IPS-20b (cell line): Measurements from ENCODE around the gene ALG9.
"Not testable (repeated sequence)": the region's sequence is repeated elsewhere in the genome, so short reads cannot be mapped to it uniquely, and the experiment has no call there.

Experiments used
- H3K27ac ChIP-seq: one replicate; pipeline ENCODE4 v1.5.1; 2013; ENCODE audit warnings: low read length
- H3K27me3 ChIP-seq: 2 replicates; pipeline ENCODE4 v1.6.1; 2013; ENCODE audit warnings: mild to moderate bottlenecking, low read length, inconsistent platforms; ENCODE audit not compliant: insufficient read depth
- H3K36me3 ChIP-seq: 2 replicates; pipeline ENCODE4 v1.6.1; 2013; ENCODE audit warnings: low read depth, mild to moderate bottlenecking, inconsistent platforms, low read length, moderate library complexity; ENCODE audit not compliant: insufficient read depth
- H3K4me1 ChIP-seq: 2 replicates; pipeline ENCODE4 v1.6.1; 2013; ENCODE audit warnings: mild to moderate bottlenecking, control low read depth, inconsistent platforms, low read length, moderate library complexity; ENCODE audit not compliant: insufficient read depth
- H3K4me3 ChIP-seq: 2 replicates; pipeline ENCODE4 v1.5.1; 2013; ENCODE audit warnings: mild to moderate bottlenecking, low read length, inconsistent platforms
- H3K9ac ChIP-seq: 2 replicates; pipeline ENCODE4 v1.6.1; 2013; ENCODE audit warnings: low read depth, mild to moderate bottlenecking, inconsistent platforms, low read length, moderate library complexity
- H3K9me3 ChIP-seq: 2 replicates; pipeline ENCODE4 v1.6.1; 2013; ENCODE audit warnings: mild to moderate bottlenecking, low read depth, low read length, inconsistent platforms; ENCODE audit not compliant: insufficient read depth

Gene ALG9

DNA sequence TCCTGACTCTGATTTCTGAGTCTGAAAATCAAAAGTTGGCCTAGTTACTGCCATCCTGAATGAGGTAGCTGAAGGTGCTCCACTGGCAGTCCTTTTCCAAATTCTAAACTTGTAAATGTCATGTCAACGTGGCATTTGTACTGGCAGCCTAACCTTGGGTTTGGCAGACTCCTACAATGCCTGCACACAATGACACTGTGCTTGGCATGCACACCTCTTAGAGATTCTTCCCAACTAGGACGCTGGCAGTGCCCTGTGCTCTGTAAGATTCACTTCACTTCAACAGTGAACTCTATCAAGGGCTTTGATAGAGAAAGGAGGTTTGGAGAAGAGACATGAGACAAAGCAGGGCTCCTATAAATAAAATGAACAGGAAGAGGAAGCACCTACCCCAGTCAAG is 83.3 kb downstream of the ALG9 start:
- H3K9me3 ChIP-seq, result no peaks in the 10 kb centered on the region
- H3K4me1 ChIP-seq, result no peaks in the 10 kb centered on the region
- H3K4me3 ChIP-seq, result no peak overlapping the region
- H3K36me3 ChIP-seq, result peaks cover 12% of the 10 kb centered on the region; the same call in 1 of the 2 replicates
- H3K27me3 ChIP-seq, result no peaks in the 10 kb centered on the region
- no peak overlapping the region for H3K9ac ChIP-seq
- no peak overlapping the region for H3K27ac ChIP-seq

DNA sequence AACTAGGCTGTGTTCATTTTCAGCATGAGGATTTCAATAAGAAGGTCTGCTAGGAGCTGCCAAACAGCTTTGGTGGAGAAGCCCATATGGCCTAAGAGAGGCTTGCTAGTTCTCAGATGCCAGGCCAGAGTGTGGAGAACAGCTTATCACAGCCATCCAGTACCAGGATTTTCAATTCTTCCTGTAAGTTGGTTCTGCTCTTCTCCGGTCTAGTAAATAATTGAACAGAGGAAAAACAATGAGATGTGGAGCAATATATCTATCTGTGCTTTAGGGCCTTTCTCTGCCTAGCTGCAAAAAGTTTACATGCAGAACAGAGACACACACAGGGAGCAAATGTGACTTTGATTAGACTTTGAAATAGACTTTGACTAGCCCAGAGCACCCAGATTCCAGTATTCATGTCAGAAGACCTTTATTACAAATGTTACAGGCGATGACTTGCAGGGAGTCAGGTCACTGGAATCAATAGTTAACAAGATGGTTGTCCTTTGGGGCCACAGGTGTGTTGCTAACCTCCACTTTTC is 85.4 kb downstream of the ALG9 start:
- no peak overlapping the region for H3K4me3 ChIP-seq
- peaks cover 12% of the 10 kb centered on the region; the same call in 1 of the 2 replicates for H3K36me3 ChIP-seq
- H3K9ac ChIP-seq, result no peak overlapping the region
- no peaks in the 10 kb centered on the region for H3K4me1 ChIP-seq
- H3K27me3 ChIP-seq, result no peaks in the 10 kb centered on the region
- H3K27ac ChIP-seq, result no peak overlapping the region
- H3K9me3 ChIP-seq, result no peaks in the 10 kb centered on the region

DNA sequence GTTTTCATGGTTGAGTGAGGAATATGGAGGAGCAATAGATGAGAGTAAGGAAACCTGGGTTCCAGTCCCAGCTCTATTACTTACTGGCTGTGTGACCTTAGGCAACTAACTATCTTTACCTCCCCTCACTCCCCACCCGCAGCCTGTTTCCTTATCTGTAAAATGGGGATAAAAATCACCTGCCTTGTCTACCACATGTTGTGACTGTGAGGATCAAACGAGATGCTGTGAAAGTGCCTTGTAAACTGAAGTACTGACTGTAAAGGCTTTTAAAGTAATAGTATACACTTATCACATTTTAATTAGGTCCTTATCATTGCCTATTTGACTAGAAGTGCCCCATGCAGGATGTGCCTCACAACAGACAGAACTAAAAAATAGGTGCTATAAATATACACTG is 86.3 kb downstream of the ALG9 start:
- no peak overlapping the region for H3K27ac ChIP-seq
- H3K9me3 ChIP-seq, result no peaks in the 10 kb centered on the region
- H3K36me3 ChIP-seq, result peaks cover 12% of the 10 kb centered on the region; the same call in 1 of the 2 replicates
- no peak overlapping the region for H3K4me3 ChIP-seq
- no peaks in the 10 kb centered on the region for H3K27me3 ChIP-seq
- no peaks in the 10 kb centered on the region for H3K4me1 ChIP-seq
- no peak overlapping the region for H3K9ac ChIP-seq

DNA sequence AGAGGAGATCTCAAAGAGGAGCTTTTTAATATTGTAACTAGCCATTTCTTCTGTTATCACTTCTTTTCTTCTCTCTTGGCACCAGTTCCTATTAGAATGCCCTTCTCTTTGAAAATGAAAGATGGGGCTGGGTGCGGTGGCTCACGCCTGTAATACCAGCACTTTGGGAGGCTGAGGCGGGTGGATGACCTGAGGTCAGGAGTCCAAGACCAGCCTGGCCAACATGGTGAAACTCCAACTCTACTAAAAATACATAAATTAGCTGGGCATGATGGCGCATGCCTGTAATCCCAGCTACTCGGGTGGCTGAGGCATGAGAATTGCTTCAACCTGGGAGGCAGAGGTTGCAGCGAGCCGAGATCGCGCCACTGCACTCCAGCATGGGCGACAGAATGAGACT is 87.1 kb downstream of the ALG9 start:
- not testable (repeated sequence) for H3K4me1 ChIP-seq, H3K4me3 ChIP-seq, H3K9me3 ChIP-seq, H3K9ac ChIP-seq, H3K27ac ChIP-seq, H3K27me3 ChIP-seq
- peaks cover 12% of the 10 kb centered on the region; the same call in 1 of the 2 replicates for H3K36me3 ChIP-seq

DNA sequence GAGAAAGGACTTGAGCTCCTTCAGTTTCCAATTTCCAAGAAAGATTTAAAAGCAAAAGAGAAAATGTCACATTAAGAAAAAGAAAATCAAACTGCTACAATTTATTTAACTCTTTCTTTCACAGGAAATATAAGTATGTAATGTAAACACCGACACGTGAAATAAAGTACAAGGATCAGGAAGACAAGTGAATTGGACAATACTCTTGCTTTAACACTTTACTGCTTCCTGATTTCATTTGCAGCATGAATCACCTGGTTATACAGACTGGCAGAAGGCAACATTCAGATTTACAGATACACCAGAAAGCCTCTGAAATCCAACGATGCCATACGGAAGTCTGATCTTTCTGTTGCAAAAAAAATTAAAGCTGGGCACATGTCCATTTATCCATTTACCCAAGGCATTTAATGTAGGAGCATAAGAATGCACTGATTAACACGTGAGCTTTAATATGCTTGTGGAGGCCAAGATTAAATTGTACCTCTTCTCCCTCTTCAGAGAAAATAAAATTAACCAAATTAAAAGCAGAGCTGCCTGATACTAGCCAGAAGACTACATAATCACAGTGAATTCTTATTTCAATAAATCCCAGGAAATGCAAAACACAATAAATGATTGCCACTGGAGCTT is 89.2 kb downstream of the ALG9 start:
- no peaks in the 10 kb centered on the region for H3K9me3 ChIP-seq
- H3K9ac ChIP-seq, result no peak overlapping the region
- H3K27ac ChIP-seq, result no peak overlapping the region
- H3K27me3 ChIP-seq, result no peaks in the 10 kb centered on the region
- H3K4me1 ChIP-seq, result no peaks in the 10 kb centered on the region
- H3K4me3 ChIP-seq, result no peak overlapping the region
- peaks cover 12% of the 10 kb centered on the region; the same call in 1 of the 2 replicates for H3K36me3 ChIP-seq

DNA sequence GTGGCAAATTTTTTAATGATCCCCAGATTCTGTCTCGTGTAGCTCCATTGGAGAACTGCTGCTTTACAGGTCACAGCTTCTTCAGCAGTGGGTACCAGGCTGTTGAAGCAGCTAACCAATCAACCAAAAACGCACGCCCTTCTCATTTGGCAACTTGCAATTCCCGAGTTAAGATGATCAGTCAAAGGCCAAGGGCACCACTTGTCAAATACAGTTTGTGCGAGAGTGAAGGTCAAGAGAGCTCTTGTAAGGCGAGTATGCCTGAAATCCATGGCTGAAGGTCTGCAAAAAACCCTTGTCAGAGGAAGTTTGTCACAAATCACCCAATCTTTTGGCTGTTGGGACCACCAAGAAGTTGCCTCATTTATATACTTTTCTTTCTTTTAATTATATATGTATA is 92.3 kb downstream of the ALG9 start:
- no peaks in the 10 kb centered on the region for H3K4me1 ChIP-seq
- no peaks in the 10 kb centered on the region for H3K36me3 ChIP-seq
- no peaks in the 10 kb centered on the region for H3K9me3 ChIP-seq
- no peak overlapping the region for H3K9ac ChIP-seq
- H3K27ac ChIP-seq, result no peak overlapping the region
- H3K27me3 ChIP-seq, result no peaks in the 10 kb centered on the region
- no peak overlapping the region for H3K4me3 ChIP-seq

DNA sequence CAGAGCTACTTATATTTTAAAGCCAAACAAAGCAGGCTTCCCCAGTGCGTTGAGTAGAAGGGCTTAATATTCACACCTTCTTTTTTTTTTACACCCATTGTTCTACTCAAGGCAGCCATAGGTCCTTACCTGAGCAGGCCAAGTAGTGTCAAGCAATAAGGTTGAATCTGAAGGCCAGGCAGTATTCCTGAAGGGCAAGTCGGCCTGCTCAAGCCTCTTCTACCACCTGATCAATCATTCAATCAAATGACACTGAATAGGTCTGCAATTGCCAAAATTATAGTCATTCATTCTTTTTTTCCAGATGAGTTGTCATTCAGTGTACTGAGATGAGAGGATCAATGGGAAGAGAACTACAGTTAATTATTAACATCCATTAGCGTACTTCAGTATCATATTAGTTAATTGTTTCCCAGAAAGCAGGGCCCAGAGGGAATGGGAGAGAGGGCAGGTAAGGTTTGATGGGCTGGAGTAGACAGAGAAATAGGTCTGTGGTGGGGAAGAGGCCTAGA is 93.3 kb downstream of the ALG9 start:
- Histone ChIP-seq H3K9me3 (no peaks in the 10 kb centered on the region), H3K4me3 (no peak overlapping the region), H3K36me3 (no peaks in the 10 kb centered on the region), H3K27ac (no peak overlapping the region), H3K9ac (no peak overlapping the region), H3K4me1 (no peaks in the 10 kb centered on the region), H3K27me3 (no peaks in the 10 kb centered on the region)

DNA sequence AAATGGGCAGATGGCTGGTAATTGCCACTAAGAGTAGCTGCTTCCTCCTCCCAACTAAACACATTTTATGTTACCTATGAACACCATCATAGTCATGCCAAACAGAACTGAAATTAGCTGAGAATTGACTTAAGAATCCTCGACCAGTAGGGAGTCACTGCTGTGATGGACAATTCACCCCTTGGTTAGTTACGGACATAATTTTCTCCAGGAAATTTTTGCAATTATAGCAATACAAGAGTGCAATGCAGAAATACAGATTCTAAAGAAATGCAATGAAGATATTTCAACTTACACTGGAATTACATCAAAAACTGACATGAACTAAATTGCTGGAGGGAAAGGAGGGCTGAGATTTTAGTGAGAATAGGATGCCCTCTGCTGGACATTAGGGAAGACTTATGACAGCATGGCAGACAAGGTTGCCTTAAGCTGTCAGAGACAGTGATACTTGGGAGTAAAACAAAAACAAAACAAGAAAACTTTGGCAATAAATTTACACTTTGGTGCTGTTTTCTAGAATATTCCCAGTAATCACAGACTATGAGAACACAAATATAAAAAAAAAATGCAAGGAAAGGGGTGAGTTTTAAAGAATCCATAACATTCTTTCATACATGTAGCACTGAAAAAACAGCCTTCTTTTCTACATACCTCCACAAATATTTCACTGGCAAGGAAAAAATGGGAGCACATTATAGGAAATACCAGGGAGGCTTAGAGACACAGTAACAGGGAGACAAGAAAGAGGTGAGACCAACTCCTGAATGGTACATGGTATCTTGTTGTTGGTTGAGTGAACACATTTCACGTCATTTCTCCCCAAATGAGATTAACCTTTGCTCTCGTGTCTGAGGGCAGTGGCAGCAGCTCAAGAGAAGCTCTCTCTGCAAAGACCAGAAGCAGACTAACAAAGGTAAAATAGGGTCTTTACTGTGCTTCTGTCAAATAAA is 94.0 kb downstream of the ALG9 start:
- Histone ChIP-seq H3K9ac (no peak overlapping the region), H3K36me3 (no peaks in the 10 kb centered on the region), H3K4me1 (no peaks in the 10 kb centered on the region), H3K4me3 (no peak overlapping the region), H3K27me3 (no peaks in the 10 kb centered on the region), H3K27ac (no peak overlapping the region), H3K9me3 (no peaks in the 10 kb centered on the region)

DNA sequence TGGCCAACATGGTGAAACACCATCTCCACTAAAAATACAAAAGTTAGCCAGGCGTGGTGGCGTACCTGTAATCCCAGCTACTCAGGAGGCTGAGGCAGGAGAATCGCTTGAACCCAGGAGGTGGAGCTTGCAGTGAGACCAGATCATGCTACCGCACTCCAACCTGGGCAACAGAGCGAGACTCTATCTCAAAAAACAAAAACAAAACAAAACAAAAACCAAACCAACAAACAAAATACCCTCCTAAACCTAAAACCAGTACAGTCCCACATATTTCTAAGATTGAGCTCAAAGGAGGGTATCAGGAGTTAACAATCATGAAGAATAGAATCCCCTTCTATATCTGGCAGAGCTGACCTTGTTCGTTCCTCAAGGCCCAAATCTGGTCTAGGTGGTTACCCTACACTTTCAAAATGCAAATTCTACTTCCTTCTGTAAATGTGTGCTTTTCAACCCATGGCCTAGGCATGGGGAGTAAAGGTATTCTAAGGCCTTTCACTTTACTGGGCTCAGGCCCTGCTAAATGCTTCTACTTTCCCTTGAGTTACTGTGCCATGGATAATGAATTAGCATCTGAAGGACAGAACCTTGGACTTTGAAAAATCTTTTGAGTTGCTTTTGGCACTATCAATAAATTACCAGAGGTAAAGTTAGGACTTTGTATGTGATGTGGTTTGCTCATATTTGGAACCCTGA is 94.8 kb downstream of the ALG9 start:
- H3K9ac ChIP-seq, result no peak overlapping the region
- no peaks in the 10 kb centered on the region for H3K9me3 ChIP-seq
- H3K4me1 ChIP-seq, result no peaks in the 10 kb centered on the region
- no peak overlapping the region for H3K4me3 ChIP-seq
- H3K36me3 ChIP-seq, result no peaks in the 10 kb centered on the region
- H3K27me3 ChIP-seq, result no peaks in the 10 kb centered on the region
- no peak overlapping the region for H3K27ac ChIP-seq

DNA sequence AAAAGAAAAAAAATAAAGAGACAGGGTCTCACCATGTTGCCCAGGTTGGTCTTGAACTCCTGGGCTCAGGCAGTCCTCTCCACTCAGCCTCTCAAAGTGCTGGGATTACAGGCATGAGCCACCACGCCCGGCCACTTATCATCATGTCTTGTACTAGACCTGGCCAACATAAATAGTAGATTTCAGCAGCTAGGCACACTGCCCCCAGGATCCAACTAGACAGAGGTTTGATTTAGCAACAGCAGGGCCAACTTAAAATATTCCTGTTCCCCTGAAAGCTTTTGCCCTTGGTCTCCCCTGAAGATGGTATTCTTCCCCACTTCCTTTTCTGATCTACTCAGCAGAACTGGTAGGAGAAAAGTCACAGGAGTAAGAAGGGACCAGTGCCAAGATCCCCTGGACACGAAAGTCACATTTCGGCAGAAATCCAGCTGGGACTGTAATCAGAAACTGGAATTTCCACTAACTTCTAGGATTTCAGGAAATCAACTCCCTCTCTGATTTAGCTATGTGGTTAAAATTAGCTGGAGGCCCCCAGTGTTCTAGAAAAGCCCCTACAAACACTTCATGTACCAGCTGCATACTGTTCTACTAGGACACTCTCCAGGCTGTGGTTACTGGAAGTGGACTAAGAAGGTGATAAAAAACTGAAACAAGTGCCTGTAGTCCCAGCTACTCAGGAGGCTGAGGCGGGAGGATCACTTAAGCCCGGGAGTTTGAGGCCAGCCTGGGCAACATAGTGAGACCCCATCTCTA is 96.2 kb downstream of the ALG9 start:
- Histone ChIP-seq H3K9ac (no peak overlapping the region), H3K27me3 (no peaks in the 10 kb centered on the region), H3K27ac (no peak overlapping the region), H3K36me3 (no peaks in the 10 kb centered on the region), H3K4me3 (no peak overlapping the region), H3K9me3 (no peaks in the 10 kb centered on the region), H3K4me1 (peaks cover 3% of the 10 kb centered on the region; the same call in 1 of the 2 replicates)

DNA sequence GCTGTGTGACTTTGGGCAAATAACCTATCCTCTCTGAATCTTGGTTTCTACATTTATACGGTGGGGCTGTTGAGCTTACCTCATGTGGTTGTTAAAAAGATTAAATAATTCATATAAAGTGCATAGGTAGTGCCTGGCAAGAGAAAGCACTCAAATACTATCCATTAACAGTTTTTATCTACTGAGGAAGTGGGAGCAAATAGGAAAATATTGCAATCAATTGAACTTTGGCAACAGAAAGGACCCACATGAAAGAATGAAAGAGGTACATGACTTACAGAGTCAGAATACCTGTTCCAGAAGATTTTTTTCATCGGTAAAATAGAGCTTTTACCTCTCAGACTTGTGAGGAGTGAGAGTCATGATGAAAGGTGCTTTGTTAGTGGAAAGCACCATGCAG is 98.8 kb downstream of the ALG9 start:
- Histone ChIP-seq H3K9ac (no peak overlapping the region), H3K4me3 (no peak overlapping the region), H3K36me3 (no peaks in the 10 kb centered on the region), H3K27ac (no peak overlapping the region), H3K9me3 (no peaks in the 10 kb centered on the region), H3K27me3 (no peaks in the 10 kb centered on the region), H3K4me1 (peaks cover 3% of the 10 kb centered on the region; the same call in 1 of the 2 replicates)
